GM12878 (cell line): ENCODE measurements around the gene ZNF775. TPM values are rescaled to one million over a fixed set of nuclear protein-coding genes. Genes with fewer than 3 reads are reported as not detected.
A peak's percentile ranks its signal among the peaks of the same experiment; 100 is the strongest.

Source experiments
- ASH2L ChIP-seq: fragments of 300-600, 200-600 bp; sonication (generic); IDR thresholded peaks from 2 replicates; pipeline ENCODE4 v1.6.1; 2017; ENCODE audit warnings: low read depth, mild to moderate bottlenecking, borderline replicate concordance
- CHD2 ChIP-seq: IDR thresholded peaks from 2 replicates; pipeline ENCODE4 v1.6.1; 2011; ENCODE audit warnings: low read depth, low read length, improper control_type of control experiment, borderline replicate concordance
- CHD4 ChIP-seq: fragments of 200-600 bp; sonication (generic); IDR thresholded peaks from 2 replicates; pipeline ENCODE4 v1.6.1; 2016; ENCODE audit warnings: mild to moderate bottlenecking
- EED ChIP-seq: sonication (generic); IDR thresholded peaks from 2 replicates; pipeline ENCODE4 v1.6.1; 2016; ENCODE audit warnings: antibody characterized with exemption, low read depth
- ESRRA ChIP-seq: IDR thresholded peaks from 2 replicates; pipeline ENCODE4 v1.6.1; 2012; ENCODE audit warnings: mild to moderate bottlenecking, low read length, improper control_type of control experiment
- EZH2 ChIP-seq: IDR thresholded peaks from 2 replicates; pipeline ENCODE4 v1.6.1; 2012; ENCODE audit warnings: low read depth, mild to moderate bottlenecking, control low read depth, inconsistent platforms, low read length, borderline replicate concordance; ENCODE audit not compliant: control insufficient read depth
- FOS ChIP-seq: IDR thresholded peaks from 3 replicates; pipeline ENCODE4 v1.6.1; 2011; ENCODE audit warnings: borderline replicate concordance; ENCODE audit not compliant: insufficient read length; ENCODE audit errors: extremely low read depth
- HDAC6 ChIP-seq: fragments of 200-600 bp; sonication (generic); IDR thresholded peaks from one replicate; pipeline ENCODE4 v1.8.0; 2017; ENCODE audit warnings: antibody characterized with exemption; ENCODE audit not compliant: unreplicated experiment
- HDGF ChIP-seq: fragments of 450-650 bp; IDR thresholded peaks from 2 replicates; pipeline ENCODE4 v1.6.1; 2016; ENCODE audit warnings: antibody characterized with exemption
- IKZF1 ChIP-seq: fragments of 450-650 bp; conservative IDR thresholded peaks from 2 replicates; pipeline ENCODE4 v1.6.1; 2017; ENCODE audit warnings: antibody characterized with exemption, mild to moderate bottlenecking
- IRF3 ChIP-seq: fragments of 450-650 bp; IDR thresholded peaks from 2 replicates; pipeline ENCODE4 v1.6.1; 2014; ENCODE audit warnings: mild to moderate bottlenecking
- JUNB ChIP-seq: IDR thresholded peaks from 2 replicates; pipeline ENCODE4 v1.6.1; 2016; ENCODE audit warnings: antibody characterized with exemption, mild to moderate bottlenecking
- NFIC ChIP-seq: IDR thresholded peaks from 2 replicates; pipeline ENCODE4 v1.6.1; 2012; ENCODE audit warnings: low read depth, mild to moderate bottlenecking, inconsistent platforms, low read length, moderate library complexity
- RAD21 ChIP-seq: IDR thresholded peaks from 2 replicates; pipeline ENCODE4 v1.6.1; 2011; ENCODE audit warnings: mild to moderate bottlenecking, low read depth, low read length, moderate library complexity; ENCODE audit not compliant: insufficient read depth
- RAD51 ChIP-seq: fragments of 450-650 bp; IDR thresholded peaks from 2 replicates; pipeline ENCODE4 v1.6.1; 2016; ENCODE audit warnings: moderate library complexity, mild to moderate bottlenecking, inconsistent platforms
- SMC3 ChIP-seq: IDR thresholded peaks from 2 replicates; pipeline ENCODE4 v1.6.1; 2011; ENCODE audit warnings: low read length, improper control_type of control experiment, borderline replicate concordance
- SRF ChIP-seq, 2 experiments: IDR thresholded peaks; 2 replicates each; pipeline ENCODE4 v1.6.1; 2011; ENCODE audit warnings: low read depth in 2 of 2, low read length in 2 of 2, mild to moderate bottlenecking in 1 of 2, moderate library complexity in 1 of 2
- ZBTB4 ChIP-seq: fragments of 450-650 bp; formaldehyde crosslinking; IDR thresholded peaks from 2 replicates; pipeline ENCODE4 v1.4.0; 2022; ENCODE audit warnings: mild to moderate bottlenecking, moderate library complexity
- ZNF207 ChIP-seq: fragments of 450-650 bp; IDR thresholded peaks from 2 replicates; pipeline ENCODE4 v1.6.1; 2014; ENCODE audit warnings: antibody characterized with exemption, mild to moderate bottlenecking, borderline replicate concordance
- ZNF592 ChIP-seq: fragments of 450-650 bp; IDR thresholded peaks from 2 replicates; pipeline ENCODE4 v1.6.1; 2017; ENCODE audit warnings: mild to moderate bottlenecking, moderate library complexity
- polyA plus RNA-seq, 11 experiments: library from polyadenylated mRNA; depleted of rRNA in 4 of 11; unstranded in 6 of 11; stranded (reverse) in 5 of 11; fragments of >200 nt; fragmentation: Nextera tagmentation in 4 of 11; fragmentation: Illumina TruSeq in 1 of 11; extraction: Ambion mirVana in 4 of 11; extraction: Trizol in 1 of 11; gene quantifications; 1 replicate in 1 of 11; 2 replicates in 10 of 11; pipeline versions ENCODE4 v1.2.1 to v1.2.3, GENCODE V29; 2011 to 2016; ENCODE audit warnings: inconsistent platforms in 2 of 11, missing spikeins in 2 of 11, low read depth in 1 of 11
- total RNA-seq, 4 experiments: library from RNA; depleted of rRNA in 3 of 4; stranded (reverse); fragments of >200 nt in 3 of 4; fragmentation: Illumina TruSeq in 1 of 4; extraction: Trizol in 1 of 4; gene quantifications; 2 replicates each; pipeline versions ENCODE4 v1.2.1 to v1.2.3, GENCODE V29; 2013 to 2021
- TF ChIP-seq, protein P1 (sequence below): IDR thresholded peaks from 2 replicates; pipeline ENCODE4 v1.6.1; 2011; ENCODE audit warnings: low read depth, mild to moderate bottlenecking, low read length, moderate library complexity, borderline replicate concordance; ENCODE audit errors: extremely low read depth

ZNF775 gene
- total and polyA plus RNA-seq, 10 of the 15 experiments (the other 5 are each of a cell fraction or from before 2014, with no cell fraction given) = 0.05 to 14.3 (median 2.1) TPM

GRCh38 chr7:150406567-150407421, 27.7 kb downstream of the ZNF775 start (continued):
- TF ChIP-seq ZNF592 (no peak), IRF3 (no peak), SMC3 (no peak), IKZF1 (peak; percentile 88), EED (peak; percentile 86), SRF (IDR thresholded peaks at IDR 0.05; ENCODE audit: low read depth in 2 of 2, low read length in 2 of 2) (no peak), ESRRA (no peak), RAD51 (no peak), ZNF207 (no peak), JUNB (no peak), ASH2L (peak; percentile 64; the same call in 1 of the 2 replicates), ZBTB4 (CRISPR knock-in tag) (no peak), HDAC6 (no peak), CHD2 (no peak), NFIC (no peak), HDGF (peak; percentile 91), FOS (no peak), RAD21 (no peak), CHD4 (no peak), EZH2 (no peak)
- TF ChIP-seq, protein P1, sequence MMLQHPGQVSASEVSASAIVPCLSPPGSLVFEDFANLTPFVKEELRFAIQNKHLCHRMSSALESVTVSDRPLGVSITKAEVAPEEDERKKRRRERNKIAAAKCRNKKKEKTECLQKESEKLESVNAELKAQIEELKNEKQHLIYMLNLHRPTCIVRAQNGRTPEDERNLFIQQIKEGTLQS = no peak
